ENCODE results near the gene SMIM38. TPM values are rescaled to one million over a fixed set of nuclear protein-coding genes. Genes with fewer than 3 reads are reported as not detected.

Gene SMIM38
- total RNA-seq, 1 experiment from 2014 or later = 0.54 TPM

- no peak for TF ChIP-seq CTCF (IDR thresholded peaks at IDR 0.05 in 2 of 3, conservative IDR thresholded peaks at IDR 0.05 in 1 of 3; ENCODE audit: borderline replicate concordance in 1 of 3, insufficient read depth in 1 of 3, low read depth in 2 of 3, low read length in 2 of 3)
- TF ChIP-seq POLR2AphosphoS5 (IDR thresholded peaks at IDR 0.05; ENCODE audit: low read depth, low read length) = no peak
- TF ChIP-seq EGR1 (IDR thresholded peaks at IDR 0.05; ENCODE audit: low read depth) = no peak
These were observed 13.7 kb downstream of the SMIM38 start (continued) for GRCh38 chr11:69169479-69169878.

DNA sequence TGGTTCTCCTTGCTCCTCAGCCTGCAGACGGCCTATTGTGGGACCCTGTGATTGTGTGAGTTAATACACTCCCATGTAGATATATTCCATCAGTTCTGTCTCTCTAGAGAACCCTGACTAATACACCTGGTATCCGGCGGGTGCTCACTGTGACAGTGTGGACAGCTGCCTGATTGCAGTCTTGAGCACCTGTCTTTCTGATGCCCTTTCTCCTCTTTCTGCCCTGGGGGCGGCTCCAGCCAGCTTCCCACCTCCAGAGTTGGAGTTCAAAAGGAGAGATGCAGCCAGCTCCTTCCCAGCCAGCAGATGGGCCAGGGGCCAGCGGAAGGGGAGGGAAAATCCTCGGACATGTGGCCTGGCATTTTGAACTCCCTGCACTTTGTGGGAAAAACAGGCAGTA lies 15.0 kb downstream of the SMIM38 start:
- DNase-seq (ENCODE audit: low read depth, low spot score) = no peak
- no peaks in the 10 kb centered on the region for H4K20me1 ChIP-seq (ENCODE audit: insufficient read depth)

More for the DNA sequence above, 15.0 kb downstream of the SMIM38 start:
- no peak overlapping the region for H3K4me2 ChIP-seq (ENCODE audit: low read length)
- intact Hi-C loops (cut with micrococcal nuclease) = no loop called here
- no peaks in the 10 kb centered on the region for H3K9me2 ChIP-seq (ENCODE audit: insufficient read depth)
- no peaks in the 10 kb centered on the region for H3K27me3 ChIP-seq (ENCODE audit: insufficient read depth, low read length)
- no peak overlapping the region for H3K27ac ChIP-seq (ENCODE audit: low read depth, low read length)
- no peaks in the 10 kb centered on the region for H3K36me3 ChIP-seq (ENCODE audit: control insufficient read depth in 1 of 2, insufficient read depth in 2 of 2, low read length in 2 of 2)
- POLR2A ChIA-PET = no interaction called here
- no TSS peak for BruUV-seq (replicated peaks)
- no peak overlapping the region for H3K4me3 ChIP-seq (replicated peaks in 1 of 2; ENCODE audit: low read depth in 1 of 2, low read length in 2 of 2)
- H3K9ac ChIP-seq (ENCODE audit: low read length) = no peak overlapping the region
- RAD21 ChIA-PET (ENCODE audit: low non-redundant PET in 1 of 2, low total read pairs in 2 of 2, uncharacterized antibody in 2 of 2, unreplicated experiment in 2 of 2) = no interaction called here
- H3K9me3 ChIP-seq (ENCODE audit: control insufficient read depth in 1 of 2, insufficient read depth in 1 of 2, low read depth in 1 of 2, low read length in 2 of 2) = no peaks in the 10 kb centered on the region
- no peak for ATAC-seq
- peaks cover 17 to 27% of the 10 kb centered on the region in 2 experiments for H3K4me1 ChIP-seq (ENCODE audit: control insufficient read depth in 1 of 2, insufficient read depth in 2 of 2, low read length in 2 of 2)
- TF ChIP-seq EGR1 (IDR thresholded peaks at IDR 0.05; ENCODE audit: low read depth) (no peak), POLR2AphosphoS5 (IDR thresholded peaks at IDR 0.05; ENCODE audit: low read depth, low read length) (no peak), CBX3 (IDR thresholded peaks at IDR 0.05; ENCODE audit: low read depth) (no peak), POLR2A (IDR thresholded peaks at IDR 0.05; ENCODE audit: borderline replicate concordance, extremely low read depth, insufficient read depth, insufficient read length) (no peak), SRF (IDR thresholded peaks at IDR 0.05; ENCODE audit: low read depth) (no peak), CEBPB (IDR thresholded peaks at IDR 0.05; ENCODE audit: low read depth) (no peak), ELF1 (IDR thresholded peaks at IDR 0.05; ENCODE audit: borderline replicate concordance, low read depth) (no peak), EZH2phosphoT487 (IDR thresholded peaks at IDR 0.05; ENCODE audit: borderline replicate concordance) (no peak), ZFX (IDR thresholded peaks at IDR 0.05) (no peak), YY1 (IDR thresholded peaks at IDR 0.05; ENCODE audit: extremely low read depth, insufficient replicate concordance, low read depth, low read length) (no peak)
- TF ChIP-seq, protein P1, sequence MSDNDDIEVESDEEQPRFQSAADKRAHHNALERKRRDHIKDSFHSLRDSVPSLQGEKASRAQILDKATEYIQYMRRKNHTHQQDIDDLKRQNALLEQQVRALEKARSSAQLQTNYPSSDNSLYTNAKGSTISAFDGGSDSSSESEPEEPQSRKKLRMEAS (IDR thresholded peaks at IDR 0.05) = no peak
- H2AFZ ChIP-seq (ENCODE audit: low read depth, low read length, poor library complexity, severe bottlenecking) = no peak overlapping the region
- CTCF ChIA-PET = no interaction called here
- no peaks in the 10 kb centered on the region for H3K79me2 ChIP-seq (ENCODE audit: insufficient read depth, low read length)
